OCI-LY3 (cell line): ENCODE measurements around the gene ST3GAL3.

Experiments
- H2AFZ ChIP-seq: fragments of 200-600, 300-600 bp; shearing (Covaris generic); 2 replicates; pipeline ENCODE4 v1.6.0; 2014; ENCODE audit warnings: antibody characterized with exemption, low read depth, low read length
- H3K27ac ChIP-seq: fragments of 200-600, 300-600 bp; sonication (generic); 2 replicates; pipeline ENCODE4 v1.5.1; 2014; ENCODE audit warnings: mild to moderate bottlenecking, low read length, moderate library complexity, mixed read lengths
- H3K27me3 ChIP-seq: fragments of 200-600, 300-600 bp; sonication (generic); 2 replicates; pipeline ENCODE4 v1.6.1; 2014; ENCODE audit warnings: low read depth, low read length, mixed read lengths
- H3K36me3 ChIP-seq: fragments of 200-600, 300-600 bp; sonication (generic); replicated peaks from 2 replicates; pipeline ENCODE3; 2014; ENCODE audit warnings: low read depth, low read length, mixed read lengths
- H3K4me1 ChIP-seq: fragments of 300-600, 200-600 bp; sonication (generic); 2 replicates; pipeline ENCODE4 v1.6.1; 2014; ENCODE audit warnings: low read length, mixed read lengths
- H3K4me2 ChIP-seq: fragments of 200-600, 300-600 bp; sonication (generic); 2 replicates; pipeline ENCODE4 v1.6.1; 2014; ENCODE audit warnings: low read length, mixed read lengths
- H3K4me3 ChIP-seq: fragments of 300-600, 200-600 bp; sonication (generic); 2 replicates; pipeline ENCODE4 v1.5.1; 2014; ENCODE audit warnings: antibody characterized with exemption, mild to moderate bottlenecking, low read length, moderate library complexity
- H3K79me2 ChIP-seq: fragments of 300-600, 200-600 bp; shearing (Covaris generic); 2 replicates; pipeline ENCODE4 v1.6.1; 2014; ENCODE audit warnings: mild to moderate bottlenecking, low read length, mixed read lengths
- H3K9ac ChIP-seq: fragments of 300-600, 200-600 bp; shearing (Covaris generic); 2 replicates; pipeline ENCODE4 v1.6.0; 2014; ENCODE audit warnings: mild to moderate bottlenecking, low read length, moderate library complexity
- H3K9me3 ChIP-seq: fragments of 200-600, 300-600 bp; shearing (Covaris generic); 2 replicates; pipeline ENCODE4 v1.6.1; 2014; ENCODE audit warnings: low read length, mixed read lengths; ENCODE audit not compliant: insufficient read depth
- H4K20me1 ChIP-seq: fragments of 200-600, 300-600 bp; sonication (generic); 2 replicates; pipeline ENCODE4 v1.6.1; 2016; ENCODE audit warnings: low read length, mixed read lengths; ENCODE audit not compliant: insufficient read depth
- CTCF ChIP-seq: fragments of 200-600, 300-600 bp; sonication (generic); IDR thresholded peaks from 2 replicates; pipeline ENCODE4 v1.5.1; 2014; ENCODE audit warnings: antibody characterized with exemption, low read length, low read depth
- EZH2phosphoT487 ChIP-seq: fragments of 200-600 bp; shearing (Covaris generic); IDR thresholded peaks from 2 replicates; pipeline ENCODE4 v1.6.1; 2018; ENCODE audit warnings: antibody characterized with exemption, mixed run types, low read depth

Gene ST3GAL3

GRCh38 chr1:43801203-43801602 is 93.9 kb downstream of the ST3GAL3 start:
- no peak for TF ChIP-seq EZH2phosphoT487
- no peak overlapping the region for H2AFZ ChIP-seq
- no peaks in the 10 kb centered on the region for H3K36me3 ChIP-seq
- no peak overlapping the region for H3K27ac ChIP-seq
- H3K4me2 ChIP-seq: no peak overlapping the region
- H3K4me1 ChIP-seq: no peaks in the 10 kb centered on the region
- H3K9ac ChIP-seq: no peak overlapping the region
- H3K79me2 ChIP-seq: no peaks in the 10 kb centered on the region
- no peak overlapping the region for H3K4me3 ChIP-seq
- H3K27me3 ChIP-seq: no peaks in the 10 kb centered on the region
- no peaks in the 10 kb centered on the region for H3K9me3 ChIP-seq
- H4K20me1 ChIP-seq: no peaks in the 10 kb centered on the region

GRCh38 chr1:43802356-43802980 is 95.1 kb downstream of the ST3GAL3 start:
- Histone ChIP-seq H2AFZ (no peak overlapping the region), H3K9ac (no peak overlapping the region), H3K9me3 (no peaks in the 10 kb centered on the region), H3K27me3 (no peaks in the 10 kb centered on the region), H3K27ac (no peak overlapping the region), H3K4me3 (no peak overlapping the region), H3K36me3 (no peaks in the 10 kb centered on the region), H3K4me1 (no peaks in the 10 kb centered on the region), H3K4me2 (no peak overlapping the region), H3K79me2 (no peaks in the 10 kb centered on the region), H4K20me1 (no peaks in the 10 kb centered on the region)
- no peak for TF ChIP-seq EZH2phosphoT487
- TF ChIP-seq CTCF: no peak

- Histone ChIP-seq H3K4me2 (no peak overlapping the region), H3K4me3 (no peak overlapping the region), H3K79me2 (no peaks in the 10 kb centered on the region), H3K27me3 (no peaks in the 10 kb centered on the region), H3K9me3 (no peaks in the 10 kb centered on the region), H3K36me3 (no peaks in the 10 kb centered on the region), H2AFZ (no peak overlapping the region), H3K9ac (no peak overlapping the region), H3K27ac (no peak overlapping the region), H3K4me1 (no peaks in the 10 kb centered on the region), H4K20me1 (no peaks in the 10 kb centered on the region)
- TF ChIP-seq EZH2phosphoT487: no peak
- TF ChIP-seq CTCF: no peak
Observed at GRCh38 chr1:43803105-43803504, 95.8 kb downstream of the ST3GAL3 start.

- Histone ChIP-seq H3K36me3 (no peaks in the 10 kb centered on the region), H3K4me2 (no peak overlapping the region), H4K20me1 (no peaks in the 10 kb centered on the region), H3K9me3 (no peaks in the 10 kb centered on the region), H3K4me3 (no peak overlapping the region), H3K9ac (no peak overlapping the region), H3K27ac (no peak overlapping the region), H3K4me1 (no peaks in the 10 kb centered on the region), H3K79me2 (no peaks in the 10 kb centered on the region), H3K27me3 (no peaks in the 10 kb centered on the region), H2AFZ (no peak overlapping the region)
- TF ChIP-seq EZH2phosphoT487: no peak
- TF ChIP-seq CTCF: no peak
Observed at GRCh38 chr1:43803646-43804045, 96.3 kb downstream of the ST3GAL3 start.
